HG03521 (cell line): ENCODE results near the gene CABP2.

ENCODE experiments used
- ATAC-seq: cut with Tn5 transposase; IDR thresholded peaks from one replicate; pipeline ENCODE4 v1.9.1; 2021; ENCODE audit warnings: mild to moderate bottlenecking, moderate library complexity; ENCODE audit not compliant: unreplicated experiment

The CABP2 gene

DNA sequence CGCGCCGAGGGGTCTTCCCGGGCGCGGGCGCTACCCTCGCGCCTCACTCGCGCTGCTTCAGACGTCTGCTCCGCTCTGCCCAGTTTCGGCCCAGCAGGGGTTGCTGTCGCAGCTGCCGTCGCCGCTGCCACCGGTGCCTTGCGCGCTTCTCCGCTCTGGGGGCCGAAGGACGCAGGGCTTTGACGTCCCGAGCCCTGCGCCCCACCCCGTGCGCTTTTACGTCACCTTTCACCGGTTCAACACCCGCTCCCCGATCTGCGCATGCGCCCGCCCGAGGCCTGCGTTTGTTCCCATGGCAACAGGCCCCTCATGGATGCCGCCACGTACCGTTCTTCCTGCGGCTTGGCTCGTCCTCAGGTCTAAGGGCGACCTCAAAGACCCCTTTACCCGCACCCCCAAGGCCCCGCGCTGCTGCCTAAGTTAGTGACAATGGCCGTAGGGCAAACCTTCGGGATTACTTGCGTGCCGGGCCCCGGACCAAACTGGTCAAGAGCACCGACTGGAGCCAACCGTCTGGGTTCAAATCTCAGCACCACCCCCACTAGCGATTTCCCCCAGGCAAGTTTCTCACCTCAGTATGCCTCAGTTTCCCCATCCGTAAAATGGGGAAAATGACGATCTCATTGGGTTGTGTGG, 14.6 kb downstream of the CABP2 start:
- ATAC-seq, result peak; percentile 31

DNA sequence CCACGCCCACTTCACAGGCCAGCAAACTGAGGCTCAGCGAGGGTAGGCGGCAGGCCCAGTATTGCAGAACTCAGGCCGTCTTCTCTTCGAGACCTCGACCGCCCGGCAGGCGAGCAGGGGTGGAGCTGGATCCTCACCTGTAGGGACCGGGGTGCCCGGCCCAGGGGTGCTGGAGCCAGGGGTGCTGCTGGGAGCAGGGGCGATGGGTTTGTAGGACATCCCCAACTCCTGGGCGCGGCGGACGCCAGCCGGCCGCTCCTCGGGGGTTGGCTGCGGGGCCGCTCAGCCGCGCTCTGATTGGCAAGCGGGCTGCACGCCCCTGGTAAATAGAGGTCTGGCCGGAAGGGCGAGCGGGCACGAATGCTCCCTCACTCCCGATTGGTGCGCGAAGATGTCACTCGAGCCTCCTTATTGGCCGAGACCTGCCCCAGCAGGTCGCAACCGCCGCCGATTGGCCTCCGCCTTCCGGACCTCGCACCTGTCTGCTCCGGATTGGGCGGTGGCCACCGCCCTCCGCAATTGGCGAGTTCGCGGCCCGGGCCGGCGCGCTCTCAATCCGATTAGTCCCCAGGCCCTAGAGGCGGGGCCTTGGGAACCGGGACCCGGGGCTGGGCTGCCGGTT, 15.3 kb downstream of the CABP2 start, which contains the start of gene CDK2AP2:
CDK2AP2 (minus strand) TSS at position 299 of the 622 bp plus-strand sequence; CDS start at position 219, 80 bp downstream.
- ATAC-seq, result peak; percentile 77

DNA sequence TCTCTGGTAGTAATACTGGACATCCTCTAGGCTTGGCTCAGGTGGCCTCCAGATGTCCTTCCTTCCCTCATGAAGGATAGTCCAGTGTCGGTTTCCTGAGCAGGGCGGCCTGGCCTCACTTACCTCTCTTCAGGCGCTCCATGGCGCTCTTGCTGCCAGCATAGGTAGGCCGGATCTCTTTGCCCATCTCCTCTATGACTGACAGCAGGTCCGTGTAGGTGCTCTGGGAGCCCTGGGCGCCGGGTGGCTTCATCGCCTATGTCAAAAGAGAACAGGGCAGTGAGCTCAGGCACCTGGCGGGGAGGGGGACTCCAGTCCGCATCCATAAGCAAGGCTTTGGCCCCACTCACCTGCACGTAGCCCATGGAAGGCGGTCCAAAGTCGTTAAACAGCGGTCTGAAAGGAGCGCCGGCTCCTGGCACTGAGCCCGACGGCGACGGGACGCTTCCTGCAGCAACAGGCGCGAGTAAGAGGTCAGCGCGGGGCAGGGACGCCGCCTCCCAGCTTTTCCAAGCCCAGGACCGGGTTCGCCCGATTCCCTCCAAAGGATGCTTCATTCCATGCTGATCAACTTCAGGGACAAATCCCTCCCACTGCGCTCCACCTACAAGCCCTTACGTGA, 15.9 kb downstream of the CABP2 start:
- no peak for ATAC-seq

DNA sequence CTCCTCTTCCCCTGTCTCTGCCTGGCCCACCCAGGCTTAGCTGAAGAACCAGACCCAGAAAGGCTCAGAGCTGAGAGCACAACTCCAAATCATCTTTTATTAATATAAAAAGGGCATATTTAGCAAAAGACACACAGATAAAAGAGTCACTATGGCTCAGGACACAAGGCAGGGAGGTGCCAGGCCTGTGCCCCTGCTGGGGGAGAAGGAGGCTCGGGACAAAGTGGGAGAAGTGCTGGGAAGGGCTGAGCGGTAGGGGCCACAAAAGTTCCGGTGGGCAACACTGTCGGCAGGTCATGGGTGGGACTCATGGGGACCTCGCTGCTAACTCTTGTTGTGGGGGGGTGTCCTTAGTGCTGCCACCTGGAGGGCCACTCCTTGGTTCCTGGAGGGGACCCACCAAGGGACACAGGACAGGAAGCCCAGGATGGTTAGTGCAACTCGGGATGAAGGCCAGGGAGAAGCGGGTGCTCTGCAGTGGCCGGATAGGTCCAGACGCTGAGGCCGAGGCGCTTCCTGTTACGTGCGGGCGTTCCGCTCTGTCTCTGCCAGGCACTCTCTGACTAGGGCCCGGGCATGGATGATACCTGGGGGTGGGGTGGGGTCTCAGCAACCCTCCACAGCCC, 16.7 kb downstream of the CABP2 start:
- ATAC-seq, result no peak

DNA sequence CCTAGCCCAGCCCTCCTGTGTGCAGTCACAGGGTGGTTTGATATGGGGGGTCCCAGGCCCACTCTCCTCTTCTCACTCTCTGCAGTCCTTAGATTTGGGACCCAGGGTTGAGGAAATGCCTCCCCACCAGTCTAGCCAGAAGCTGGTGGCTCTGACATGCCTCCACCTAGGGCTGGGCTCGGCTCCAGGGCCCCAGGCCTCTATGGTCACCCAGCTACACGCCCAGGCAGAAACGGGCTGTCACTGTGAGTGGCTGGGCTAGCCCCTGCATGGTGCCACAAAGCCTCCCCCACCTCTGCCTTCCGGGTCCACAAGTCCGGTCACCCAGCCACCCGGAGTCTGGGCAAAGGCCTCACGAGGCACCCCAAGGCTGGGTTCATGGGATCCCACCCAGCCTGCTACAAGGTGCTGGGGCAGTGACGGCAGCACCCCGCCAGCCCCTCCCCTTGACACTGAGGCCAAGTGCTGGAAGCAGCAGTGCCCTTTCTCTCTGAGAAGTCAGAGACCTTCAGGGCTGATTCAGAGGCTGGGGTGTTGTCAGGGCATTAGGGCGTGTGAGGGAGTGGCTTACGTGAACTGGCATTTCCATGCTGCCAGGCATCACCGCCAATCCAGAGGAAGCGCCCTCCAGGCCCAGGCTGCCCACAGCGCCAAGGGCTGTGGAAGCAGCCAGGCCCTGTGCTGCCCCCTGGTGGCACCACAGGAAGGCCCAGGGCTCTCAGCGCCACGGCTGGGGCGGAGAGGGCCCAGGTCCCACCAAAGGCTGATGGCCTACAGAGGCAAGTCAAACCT, 17.4 kb downstream of the CABP2 start:
- no peak for ATAC-seq

DNA sequence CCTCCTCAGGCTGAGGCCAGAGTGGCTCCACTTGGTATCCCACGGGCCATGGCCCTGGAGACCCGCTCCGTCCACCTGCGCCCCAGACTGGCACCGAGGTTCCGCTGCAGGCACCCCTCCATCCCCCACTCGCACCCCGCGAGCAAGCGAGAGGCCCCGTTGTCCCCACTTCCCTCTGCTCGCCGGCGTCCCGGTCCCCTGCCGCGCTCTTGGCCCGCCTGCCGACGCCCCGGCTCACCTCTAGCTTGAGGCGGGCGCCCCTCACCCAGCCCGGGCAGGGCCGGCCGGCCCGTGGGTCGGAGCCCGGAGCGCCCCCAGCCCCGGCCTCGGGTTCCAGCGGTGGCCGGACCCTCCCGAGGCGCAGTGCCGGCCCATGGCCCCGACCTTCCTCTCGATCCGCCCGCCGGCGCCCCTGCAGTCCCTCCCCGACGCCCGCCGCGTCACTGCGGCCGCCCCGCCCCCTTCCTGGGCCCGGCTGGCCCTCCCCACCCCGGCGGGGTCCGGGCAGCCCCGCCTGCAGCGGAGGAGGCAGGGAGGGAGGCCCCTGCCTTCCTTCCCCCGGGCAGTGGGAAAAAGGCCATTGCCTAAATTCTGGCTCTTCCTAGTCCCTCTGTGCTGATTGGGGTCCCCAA, 18.2 kb downstream of the CABP2 start, which contains the start of gene PITPNM1:
PITPNM1 (minus strand) TSS at position 414 of the 632 bp plus-strand sequence. CDS start 1,183 bp downstream, outside the sequence.
- no peak for ATAC-seq

DNA sequence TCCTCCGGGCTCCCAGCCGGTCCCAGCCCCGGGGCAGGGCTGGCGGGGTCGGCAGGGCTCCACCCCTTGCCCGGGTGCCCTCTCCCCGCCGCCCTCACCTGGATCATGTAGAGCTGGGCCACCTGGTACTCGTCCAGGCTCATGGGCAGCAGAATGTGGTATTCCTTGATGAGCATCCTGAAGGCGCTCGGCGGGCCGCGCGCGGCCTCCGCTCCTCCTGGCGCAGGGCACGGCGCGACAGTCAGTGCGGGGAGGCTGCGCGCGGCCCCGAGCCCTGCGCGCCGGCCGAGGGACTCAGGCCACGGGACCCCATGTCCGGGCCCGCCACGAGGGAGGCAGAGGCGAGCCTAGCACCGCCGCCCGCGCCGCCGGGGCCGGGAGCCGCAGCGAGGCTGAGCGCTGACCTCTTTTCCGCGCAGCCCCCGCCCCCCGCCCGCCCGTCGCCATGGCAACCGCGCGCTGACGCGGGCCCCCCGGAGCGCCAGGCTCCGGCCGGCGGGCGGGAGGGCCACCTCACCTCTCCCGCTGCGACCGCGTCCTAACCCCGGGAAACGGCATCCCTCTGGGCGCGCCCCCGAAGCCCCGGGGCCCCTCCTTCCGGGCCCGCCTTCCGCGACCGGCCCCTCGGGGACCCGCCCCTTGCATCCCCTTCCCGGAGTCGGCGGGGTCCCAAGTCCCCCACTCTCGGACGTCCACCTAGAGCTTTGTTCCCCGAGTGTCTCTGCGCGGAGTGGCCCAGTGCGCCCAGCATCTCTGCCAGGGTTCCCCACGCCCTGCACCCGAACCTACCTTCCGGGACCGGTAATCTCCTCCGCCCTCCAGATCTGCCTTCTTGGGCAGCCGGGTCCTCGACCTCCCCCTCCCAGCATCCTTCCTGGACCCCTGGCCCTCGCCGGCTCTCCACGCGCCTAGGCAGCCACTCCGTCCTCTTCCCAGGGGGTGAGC, 19.0 kb downstream of the CABP2 start:
- no peak for ATAC-seq

DNA sequence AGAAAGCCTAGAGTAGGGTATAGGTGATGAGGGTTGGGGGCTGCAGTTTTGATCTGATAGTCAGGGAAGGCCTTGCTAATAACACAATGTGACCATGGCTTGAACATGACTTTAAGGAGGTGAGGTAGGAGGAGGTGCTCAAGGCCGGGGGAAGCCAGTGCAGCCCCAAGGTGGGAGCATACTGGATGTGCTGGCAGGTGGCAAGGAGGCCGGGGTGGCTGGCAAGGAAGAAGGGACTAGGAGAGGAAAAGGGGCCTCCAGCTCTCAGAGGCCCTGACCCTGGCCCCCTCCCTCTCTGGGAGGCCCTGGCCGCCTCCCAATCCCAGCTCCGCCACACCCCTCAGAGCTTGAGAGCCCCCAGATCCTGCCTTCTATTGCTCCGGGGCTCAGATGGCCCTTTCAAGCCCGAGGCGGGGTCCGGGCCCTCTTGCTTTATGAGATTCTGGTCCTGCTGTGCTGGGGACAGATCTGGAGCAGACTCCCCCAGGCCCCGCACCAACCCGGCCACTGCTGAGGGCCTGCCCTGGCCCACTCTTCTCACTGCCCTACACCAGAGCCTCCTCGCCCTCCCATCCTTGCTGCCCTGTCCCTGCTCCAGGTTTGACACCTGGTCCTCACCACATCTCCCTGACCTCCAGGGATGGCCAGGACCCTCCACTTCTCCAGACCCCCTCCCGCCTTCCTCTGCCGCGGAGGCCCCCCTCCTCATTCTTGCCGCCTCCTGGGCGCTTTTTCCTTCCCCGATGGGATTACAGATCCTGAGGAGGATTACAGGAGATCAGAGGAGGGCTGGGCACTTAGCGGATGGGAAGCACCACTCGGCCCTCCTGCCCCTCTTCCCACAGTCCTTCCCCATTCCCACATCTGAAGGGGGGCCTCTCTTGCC, 19.9 kb downstream of the CABP2 start:
- ATAC-seq, result no peak

DNA sequence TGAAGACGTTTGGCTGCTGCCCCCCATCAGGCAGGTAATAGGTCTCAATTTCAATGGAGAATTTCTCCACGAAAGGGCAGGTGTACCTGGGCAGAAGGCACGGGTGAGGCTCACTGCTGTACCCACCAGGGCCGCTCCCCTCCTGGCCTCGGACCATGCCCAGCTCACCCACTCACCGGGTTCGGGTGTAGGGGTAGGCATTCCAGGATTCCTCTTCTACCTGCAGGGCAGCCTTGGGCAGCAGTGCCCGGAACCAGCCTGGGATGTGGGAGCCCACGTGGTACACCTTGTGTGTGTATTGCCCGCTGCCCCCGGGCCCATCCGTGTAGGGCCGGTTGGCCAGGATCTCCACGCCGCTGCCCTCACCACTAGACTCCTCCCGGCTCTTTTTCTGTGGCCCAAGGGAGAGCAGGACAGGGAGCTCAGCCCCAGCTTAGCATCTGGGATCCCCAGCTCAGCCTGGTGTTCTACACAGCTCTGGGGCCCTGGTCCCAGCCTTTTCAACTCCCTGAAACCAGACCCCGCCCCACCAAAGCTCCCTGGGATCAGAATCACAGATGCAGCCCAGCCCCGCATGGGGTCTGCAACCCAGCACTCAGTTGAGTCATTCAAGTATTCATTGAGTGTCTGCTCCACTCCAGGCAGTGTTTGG, 20.8 kb downstream of the CABP2 start:
- ATAC-seq, result no peak

DNA sequence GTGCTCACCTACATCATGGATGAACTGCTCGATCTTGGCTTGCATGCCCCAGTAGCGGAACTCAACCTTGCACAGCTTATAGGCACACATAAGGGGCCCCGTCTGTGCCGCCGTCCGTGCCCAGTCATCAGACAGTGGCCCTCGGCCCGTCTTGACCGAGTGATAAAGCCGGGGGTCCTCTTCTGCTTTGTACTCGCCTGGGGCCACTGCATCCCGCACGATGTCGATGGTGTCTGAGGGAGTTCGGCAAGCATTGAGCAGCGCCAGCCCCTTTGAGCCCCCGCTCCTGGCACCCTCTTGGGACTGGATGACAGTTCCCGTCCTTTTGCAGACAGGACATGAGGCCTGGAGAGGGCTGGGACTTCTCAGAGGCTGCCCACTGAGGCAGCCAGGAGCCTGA, 21.4 kb downstream of the CABP2 start:
- ATAC-seq, result no peak

DNA sequence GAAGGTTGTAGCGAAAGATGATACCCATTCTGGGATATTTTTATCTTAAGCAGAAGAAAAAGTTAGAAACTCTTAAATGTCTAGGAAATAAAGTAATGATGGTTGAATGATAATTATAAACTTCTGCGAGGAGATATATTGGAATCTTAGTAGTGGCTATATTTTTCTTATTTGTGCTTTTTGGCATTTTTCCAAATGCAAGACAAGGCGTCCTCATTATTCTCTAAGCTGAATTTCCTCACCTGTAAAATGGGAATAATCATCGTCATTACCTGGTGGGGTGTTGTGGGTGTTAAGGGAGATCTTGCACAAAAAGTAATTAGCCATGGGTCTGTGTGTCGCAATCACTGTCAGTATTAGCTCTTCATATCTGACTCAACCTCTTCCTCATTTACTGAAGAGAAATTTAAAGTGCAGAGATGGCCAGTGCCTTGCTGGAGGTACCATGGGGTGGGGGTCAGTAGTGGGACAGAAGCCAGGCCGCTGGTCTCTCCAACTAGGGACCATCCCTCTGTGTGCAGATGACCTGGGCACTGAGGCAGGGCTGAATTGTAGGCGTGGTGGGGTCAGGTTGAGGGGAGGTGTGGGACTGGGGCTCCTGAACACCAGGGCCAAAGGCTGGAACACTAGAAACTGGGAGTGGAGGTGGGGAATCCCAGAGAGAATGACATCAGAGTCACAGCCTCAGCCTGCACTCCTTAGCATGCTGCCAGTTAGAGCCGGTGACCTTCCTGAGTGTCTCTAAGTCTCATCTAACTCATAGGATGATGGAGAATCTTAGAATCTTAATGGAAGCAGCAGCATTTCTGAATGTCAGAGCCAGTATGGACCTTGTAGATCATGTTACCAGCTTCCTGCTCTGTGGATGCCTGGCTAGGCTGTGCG, 22.2 kb downstream of the CABP2 start:
- ATAC-seq, result no peak

DNA sequence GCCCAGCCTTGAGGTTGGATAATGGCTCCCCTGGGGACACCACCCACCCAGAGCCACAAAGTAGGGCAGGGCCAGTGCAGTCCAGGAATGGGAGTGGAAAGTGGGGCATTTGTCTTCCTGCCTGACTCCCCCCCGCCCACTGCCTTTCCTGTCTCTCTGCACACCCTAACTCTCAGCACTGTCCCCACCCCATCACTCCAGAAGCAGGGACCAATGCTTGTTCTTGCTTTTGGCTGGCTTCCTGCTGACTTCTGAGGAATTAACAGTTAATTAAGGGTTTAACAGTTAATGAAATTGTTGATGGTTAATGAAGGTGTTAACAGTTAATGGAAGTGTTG, 22.8 kb downstream of the CABP2 start:
- ATAC-seq, result no peak

DNA sequence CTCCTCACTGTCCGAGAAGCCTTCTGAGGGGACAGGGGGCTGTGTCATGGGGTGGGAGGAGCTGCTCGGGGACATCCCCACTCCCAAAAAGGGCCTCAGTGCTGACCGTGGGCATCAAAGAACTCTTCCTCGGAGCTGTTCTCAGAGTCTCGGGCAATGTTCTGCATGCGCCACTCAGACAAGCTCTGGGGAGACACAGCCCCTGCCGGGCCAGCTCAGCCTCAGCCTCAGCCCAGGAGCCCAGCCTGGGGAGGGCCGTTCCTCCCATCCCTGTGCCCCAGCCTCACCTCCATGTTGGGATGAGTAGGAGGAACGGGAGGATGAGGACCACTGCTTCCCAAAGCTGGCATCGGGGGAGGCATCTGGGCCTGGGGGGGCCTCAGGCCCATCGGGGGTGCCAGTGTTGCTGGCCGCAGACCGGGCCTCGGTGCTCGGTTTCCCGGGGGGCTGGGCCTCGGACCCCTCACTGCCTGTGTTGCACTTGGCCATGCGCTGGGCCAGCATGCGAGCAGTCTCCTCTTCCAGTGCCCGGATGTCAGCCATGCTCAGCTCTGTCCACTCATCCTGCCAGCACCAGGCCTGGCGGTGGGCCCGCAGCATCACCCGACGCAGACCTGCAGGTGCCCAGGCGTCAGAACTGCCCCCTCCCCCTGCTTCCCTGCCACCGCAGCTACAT, 23.3 kb downstream of the CABP2 start:
- ATAC-seq, result no peak

DNA sequence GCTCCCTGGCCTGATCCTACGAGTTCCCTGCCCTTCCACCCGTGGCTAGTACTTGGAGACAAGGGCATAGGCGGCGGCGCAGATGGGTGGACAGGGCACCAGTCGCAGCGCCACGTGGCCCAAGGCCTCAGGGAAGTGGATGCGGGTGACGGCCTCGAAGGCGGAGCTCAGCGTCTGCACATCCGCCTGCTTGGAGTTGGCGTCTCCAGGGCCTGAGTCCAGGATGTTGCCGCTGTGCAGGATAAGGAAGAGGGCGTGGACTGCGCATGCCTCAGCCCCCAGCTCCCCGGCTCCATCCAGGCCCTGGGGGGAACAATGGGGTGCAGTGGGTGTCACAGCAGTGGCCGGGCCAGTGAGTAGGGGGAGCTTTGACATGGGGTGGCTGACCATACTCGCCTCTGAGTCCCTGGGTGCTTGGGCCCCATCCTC, 24.7 kb downstream of the CABP2 start:
- ATAC-seq, result no peak

DNA sequence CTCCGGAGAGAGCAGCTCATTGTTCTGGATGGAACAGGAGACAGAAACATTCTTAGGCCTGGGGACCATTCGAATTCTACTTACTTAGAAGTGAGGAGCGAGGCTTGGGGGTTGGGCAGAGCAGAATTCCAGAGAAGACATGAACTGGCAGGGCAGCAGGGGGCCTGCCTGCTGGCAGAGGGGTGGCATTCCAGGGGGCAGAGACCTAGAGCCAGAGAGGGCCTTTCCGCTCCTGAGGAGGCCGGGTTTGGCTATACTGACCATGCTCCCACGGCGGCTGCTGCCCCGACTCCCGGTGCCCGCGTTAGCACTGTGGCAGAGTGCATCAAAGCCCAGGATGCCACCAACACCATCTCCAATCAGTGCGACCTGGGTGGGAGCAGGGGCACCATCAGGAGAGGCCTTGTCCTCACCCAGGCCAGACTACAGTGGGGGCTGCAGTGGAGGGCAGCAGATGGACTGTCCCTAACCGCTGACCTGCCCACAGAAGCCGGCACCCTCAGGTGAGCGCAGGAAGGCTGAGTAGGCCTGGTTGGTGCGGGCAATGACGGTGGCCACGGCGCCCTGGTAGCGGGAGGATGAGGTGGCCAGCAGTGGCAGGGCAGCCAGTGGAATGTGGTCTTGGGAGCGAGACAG, 25.5 kb downstream of the CABP2 start:
- ATAC-seq, result no peak

DNA sequence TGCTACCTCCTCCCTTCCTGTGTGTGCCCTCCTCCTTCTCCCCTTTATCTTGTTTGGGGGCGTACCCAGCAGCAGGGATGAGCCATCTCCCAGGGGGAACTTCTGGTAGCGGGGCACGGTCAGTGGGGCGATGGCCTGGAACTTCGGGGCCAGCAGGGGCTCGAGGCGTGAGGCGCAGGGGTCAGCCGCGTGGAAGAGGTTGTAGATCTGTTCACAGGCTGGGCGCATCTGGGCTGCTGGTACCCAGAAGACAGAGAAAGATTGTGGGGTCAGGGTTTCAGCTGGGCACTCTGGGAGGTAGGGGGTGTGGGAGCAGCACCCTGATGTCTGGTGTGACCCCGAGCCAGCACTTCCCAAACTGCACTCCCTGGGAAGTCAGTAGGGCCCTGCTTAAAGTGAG, 27.1 kb downstream of the CABP2 start:
- ATAC-seq, result no peak
